ENCODE data around the gene IER3IP1.

DNA sequence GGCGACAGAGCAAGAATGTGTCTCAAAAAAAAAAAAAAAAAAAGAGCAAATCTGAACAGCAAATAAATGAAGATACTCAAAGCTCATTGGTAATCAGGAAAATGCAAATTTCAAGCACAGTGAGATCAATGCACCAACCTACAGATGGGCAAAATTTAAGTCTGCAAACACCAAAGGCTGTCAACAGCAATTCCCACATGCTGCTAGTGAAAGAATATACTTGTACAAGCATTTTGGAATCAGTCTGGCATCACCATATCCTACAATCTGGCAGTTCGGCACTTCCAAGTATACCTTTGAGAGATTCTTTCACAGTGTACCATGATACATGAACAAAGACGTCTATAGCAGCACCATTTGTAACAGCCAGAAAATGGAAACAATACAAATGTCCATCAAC lies 30.0 kb downstream of the IER3IP1 start:
- TF ChIP-seq, protein P1, sequence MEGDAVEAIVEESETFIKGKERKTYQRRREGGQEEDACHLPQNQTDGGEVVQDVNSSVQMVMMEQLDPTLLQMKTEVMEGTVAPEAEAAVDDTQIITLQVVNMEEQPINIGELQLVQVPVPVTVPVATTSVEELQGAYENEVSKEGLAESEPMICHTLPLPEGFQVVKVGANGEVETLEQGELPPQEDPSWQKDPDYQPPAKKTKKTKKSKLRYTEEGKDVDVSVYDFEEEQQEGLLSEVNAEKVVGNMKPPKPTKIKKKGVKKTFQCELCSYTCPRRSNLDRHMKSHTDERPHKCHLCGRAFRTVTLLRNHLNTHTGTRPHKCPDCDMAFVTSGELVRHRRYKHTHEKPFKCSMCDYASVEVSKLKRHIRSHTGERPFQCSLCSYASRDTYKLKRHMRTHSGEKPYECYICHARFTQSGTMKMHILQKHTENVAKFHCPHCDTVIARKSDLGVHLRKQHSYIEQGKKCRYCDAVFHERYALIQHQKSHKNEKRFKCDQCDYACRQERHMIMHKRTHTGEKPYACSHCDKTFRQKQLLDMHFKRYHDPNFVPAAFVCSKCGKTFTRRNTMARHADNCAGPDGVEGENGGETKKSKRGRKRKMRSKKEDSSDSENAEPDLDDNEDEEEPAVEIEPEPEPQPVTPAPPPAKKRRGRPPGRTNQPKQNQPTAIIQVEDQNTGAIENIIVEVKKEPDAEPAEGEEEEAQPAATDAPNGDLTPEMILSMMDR (optimal IDR thresholded peaks at IDR 0.05 in 1 of 3, IDR thresholded peaks at IDR 0.05 in 1 of 3, conservative IDR thresholded peaks at IDR 0.05 in 1 of 3; ENCODE audit: extremely low read depth in 1 of 3, insufficient read depth in 2 of 3, low read length in 3 of 3): no peak
- no peak for TF ChIP-seq EZH2 (IDR thresholded peaks at IDR 0.05; ENCODE audit: low read length)
